GM11168 (cell line): ENCODE results near the gene PLA2G4A.

Experiments used
- in situ Hi-C: fragments of 300-500 bp; cut with MboI; formaldehyde crosslinking; loops from one replicate; pipeline ENCODE4 v1.12.0; 2022; ENCODE audit warnings: low sequenced_read_pairs; ENCODE audit not compliant: unreplicated experiment

The PLA2G4A gene

DNA sequence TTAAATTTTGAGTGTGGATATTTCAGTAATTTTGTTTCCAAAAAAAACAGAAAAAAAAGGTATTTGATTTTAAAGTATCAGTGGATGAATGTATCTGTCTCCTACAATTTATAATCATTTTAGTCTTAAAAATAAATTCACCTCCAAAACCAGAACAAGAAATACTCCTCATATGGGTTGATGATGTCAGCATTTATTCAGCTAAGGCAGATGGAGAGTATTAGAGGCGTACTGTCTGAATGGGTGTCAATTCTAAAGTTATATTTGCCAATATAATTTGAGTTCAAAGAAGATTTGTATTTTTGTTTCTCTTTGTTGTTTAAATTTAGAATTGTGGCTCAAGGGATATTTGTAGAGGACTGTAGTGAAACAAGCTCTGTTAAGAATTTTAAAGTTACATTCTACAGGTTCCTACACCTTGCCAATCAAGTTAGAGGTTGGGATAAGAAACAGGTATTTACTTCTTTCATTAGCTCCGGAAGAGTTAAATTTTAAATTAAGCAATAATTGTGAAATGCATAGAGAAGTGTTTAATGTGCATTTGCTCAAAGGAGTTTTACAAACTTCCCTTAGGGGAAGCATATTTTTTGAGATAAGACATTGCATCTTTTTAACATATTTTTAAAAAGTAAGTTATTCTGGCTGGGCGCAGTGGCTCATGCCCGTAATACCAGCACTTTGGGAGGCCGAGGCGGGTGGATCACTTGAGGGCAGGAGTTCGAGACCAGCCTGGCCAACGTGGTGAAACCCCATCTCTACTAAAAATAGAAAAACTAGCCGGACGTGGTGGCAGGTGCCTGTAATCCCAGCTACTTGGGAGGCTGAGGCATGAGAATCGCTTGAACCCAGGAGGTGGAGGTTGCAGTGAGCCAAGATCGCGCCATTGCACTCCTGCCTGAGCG, 1.2 kb downstream of the PLA2G4A start:
- in situ Hi-C loops, result no loop called here

DNA sequence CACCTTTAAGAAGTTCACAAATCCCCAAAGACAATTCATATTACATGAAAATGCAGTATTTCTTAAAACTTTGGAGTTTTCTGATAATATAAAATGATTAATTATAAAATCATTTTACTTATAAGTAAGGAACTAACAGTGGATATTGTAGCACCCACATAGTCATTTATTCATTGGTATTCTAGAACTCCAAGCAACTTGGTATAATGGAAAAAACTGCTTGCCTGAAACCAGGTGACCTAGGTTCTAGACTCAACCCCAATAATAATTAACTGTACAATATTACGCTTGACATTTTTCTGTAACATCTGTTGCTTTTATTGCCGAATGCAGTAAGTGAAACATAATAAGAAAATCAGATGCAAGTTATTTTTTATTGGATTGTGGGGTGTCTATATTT, 2.4 kb downstream of the PLA2G4A start:
- in situ Hi-C loops, result no loop called here

DNA sequence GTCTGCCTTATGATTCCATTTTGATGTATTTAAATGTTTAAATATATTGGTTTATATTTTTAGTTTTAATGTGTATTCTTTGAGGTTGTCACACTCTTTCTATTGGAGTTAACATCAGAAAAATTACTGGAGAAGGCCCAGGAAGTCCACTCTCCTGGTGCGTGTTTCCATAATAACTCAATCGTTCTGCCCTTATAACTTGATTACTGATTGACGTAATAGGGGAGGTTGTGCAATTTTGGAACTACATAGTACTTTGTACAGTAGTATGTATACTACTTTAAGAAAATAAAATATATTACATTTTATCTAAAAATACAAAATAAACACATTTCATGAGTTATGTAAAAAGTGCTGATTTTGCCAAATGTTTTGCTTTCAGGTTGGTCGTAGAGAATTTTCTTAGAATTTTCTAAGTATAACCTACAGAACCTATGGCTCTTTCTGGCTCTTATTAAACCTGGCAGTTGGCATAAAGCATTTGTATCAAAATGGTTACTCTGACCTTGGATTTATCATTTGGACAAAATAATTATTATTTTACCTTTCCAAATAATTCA, 5.7 kb downstream of the PLA2G4A start:
- in situ Hi-C loops, result no loop called here

DNA sequence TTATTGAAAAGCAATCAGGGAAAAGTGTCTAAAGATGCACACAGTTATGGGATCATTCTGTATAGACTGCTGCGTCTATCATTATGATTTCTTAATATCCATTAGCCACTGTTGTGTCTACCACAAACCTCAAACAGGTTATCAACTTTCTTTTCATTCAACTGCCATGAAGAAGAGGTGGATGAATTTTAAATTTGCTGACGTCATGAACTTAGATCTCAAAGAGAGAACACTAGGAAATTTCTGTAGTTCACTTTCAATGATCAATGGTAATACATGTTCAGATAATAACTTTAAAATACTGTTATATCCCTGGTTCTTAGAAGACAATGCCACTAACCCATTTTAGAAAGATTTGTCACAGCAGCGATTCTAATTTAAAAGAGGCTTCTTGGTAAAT, 6.7 kb downstream of the PLA2G4A start:
- in situ Hi-C loops, result no loop called here

DNA sequence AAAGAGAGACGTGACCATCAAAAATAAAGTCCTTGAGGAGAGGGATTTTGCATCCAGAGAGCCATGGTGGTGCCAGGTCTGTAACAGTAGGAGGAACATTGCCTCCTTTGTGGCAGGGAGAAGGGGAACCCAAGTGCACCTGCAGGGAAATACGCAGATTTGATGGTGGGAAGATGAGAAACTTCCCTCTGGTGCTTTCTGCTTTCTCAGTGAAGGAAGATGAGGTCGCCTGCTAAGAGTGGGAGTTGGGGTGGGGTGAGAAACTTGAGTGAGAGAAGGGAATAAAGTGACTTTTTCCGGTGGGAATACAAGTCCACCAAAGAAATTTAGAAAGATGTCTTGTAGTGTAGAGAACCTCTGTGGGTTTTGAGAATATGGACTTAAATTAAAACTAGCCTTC, 9.1 kb downstream of the PLA2G4A start:
- in situ Hi-C loops, result no loop called here

DNA sequence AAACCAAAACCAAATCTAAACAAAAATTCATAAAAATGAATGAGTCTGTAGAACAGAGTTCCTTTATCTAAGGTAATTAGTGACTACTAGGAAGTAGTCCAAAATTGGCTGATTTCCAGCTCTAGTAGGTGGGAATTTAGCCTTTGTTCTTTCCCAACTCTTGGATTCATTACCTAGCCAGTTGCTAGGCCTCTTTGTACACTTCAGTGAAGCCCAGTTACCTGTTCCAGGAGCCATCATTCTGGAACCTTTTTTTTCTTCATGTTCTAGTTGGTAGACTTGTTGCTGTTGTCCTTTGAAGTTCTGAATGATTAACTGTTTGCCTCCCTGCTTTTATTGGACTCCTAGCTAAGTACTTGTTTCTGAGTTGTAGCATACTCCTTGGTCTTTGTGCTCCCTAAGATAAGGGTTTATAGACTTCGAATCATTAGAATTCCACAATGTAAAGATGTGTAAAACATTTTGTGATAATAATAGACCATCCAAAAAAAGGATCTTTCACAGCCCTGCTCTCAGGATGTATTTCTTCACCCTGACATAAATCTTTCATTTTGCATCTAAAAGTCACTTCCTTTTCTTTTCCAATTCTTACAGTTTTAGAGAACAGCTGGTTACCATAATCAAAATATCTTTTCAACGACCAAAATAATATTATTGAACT, 9.8 kb downstream of the PLA2G4A start:
- in situ Hi-C loops, result no loop called here

DNA sequence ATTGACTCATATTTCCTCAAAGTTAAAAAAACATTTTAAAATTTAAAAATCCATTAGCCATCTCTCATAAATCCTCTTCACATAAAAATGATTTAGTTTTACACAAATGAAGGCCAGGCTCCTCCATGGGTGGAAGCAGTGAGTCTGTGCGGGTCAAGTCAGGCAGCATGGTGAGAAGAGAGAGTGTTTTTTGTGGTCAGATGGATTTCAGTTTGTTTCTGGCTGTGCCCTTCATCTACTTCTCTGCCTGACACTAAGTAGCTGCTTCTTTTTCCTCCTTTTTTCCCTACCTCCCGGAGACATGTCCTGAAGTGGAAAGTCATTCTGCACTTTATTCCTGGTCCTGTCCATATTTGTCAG, 10.3 kb downstream of the PLA2G4A start:
- in situ Hi-C loops, result no loop called here

DNA sequence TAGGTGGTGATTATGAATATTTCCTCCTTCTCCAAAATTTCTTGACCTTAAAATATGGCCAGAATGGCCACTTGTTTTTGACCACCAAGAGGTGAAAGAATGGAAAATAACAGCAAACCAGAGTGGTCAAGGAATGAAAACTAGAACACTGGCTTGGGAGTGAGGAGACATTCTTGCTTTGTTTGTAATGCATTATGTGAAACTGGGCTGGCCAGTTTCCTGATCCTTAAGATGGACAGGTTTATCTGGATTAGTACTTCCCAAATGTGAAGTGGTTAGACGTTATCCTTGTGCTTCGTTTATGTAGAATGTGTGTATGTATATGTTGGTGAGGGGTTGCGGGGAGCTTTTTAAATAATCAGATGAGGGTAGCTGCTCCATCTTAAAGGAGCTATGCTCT, 12.8 kb downstream of the PLA2G4A start:
- in situ Hi-C loops, result no loop called here

DNA sequence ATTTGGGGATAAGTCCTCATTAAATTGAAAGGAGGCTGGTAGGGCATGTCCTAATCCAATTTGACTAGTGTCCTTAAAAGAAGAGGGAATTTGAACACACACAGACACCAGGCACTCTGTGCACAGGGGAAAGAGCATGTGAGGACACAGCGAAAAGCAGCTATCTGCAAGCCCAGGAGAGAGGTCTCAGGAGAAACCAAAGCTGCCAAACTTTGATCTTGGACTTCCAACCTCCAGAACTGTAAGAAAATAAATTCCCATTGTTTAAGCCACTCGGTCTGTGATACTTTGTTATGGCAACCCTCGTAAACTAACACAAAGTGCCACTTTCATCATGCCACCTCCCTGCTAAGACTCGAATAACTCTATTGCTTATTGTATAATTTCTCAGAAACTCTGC, 13.8 kb downstream of the PLA2G4A start:
- in situ Hi-C loops, result no loop called here

DNA sequence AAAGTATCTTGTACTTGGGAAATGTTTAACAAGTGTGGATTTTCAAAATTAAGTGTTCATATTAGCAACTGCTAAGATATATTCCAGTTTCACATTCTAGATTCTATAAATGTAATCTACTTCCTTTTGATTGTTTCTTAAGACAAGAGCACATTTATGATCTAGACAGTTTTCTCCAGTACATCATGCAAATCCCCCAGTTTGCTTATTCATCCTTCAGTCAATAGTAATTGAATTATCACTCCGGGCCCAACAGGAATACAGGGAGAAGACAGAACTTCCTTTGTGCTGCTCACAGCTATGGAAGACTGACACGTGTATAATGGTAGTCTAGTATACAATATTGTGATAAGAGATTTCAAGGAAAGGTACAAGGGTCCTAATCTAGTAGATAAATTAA, 14.5 kb downstream of the PLA2G4A start:
- in situ Hi-C loops, result no loop called here

DNA sequence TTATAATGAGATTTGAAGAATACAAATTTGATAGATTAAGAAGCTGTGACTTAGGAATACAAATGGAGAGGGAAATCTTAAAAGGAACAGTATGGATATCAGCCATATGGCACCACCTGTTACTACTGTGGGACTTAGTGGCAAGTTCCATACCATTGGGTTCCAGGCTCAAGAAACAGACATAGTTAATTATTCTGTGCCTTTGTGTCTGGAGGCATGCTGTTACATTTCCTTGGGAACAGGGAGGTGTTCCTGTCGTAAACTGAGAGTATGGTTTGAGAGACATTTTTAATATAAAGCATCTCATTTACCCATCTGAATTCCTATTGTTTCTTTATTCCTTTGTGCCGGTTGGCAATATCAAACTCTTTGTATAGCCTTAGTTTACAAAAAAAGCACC, 15.2 kb downstream of the PLA2G4A start:
- in situ Hi-C loops, result no loop called here

DNA sequence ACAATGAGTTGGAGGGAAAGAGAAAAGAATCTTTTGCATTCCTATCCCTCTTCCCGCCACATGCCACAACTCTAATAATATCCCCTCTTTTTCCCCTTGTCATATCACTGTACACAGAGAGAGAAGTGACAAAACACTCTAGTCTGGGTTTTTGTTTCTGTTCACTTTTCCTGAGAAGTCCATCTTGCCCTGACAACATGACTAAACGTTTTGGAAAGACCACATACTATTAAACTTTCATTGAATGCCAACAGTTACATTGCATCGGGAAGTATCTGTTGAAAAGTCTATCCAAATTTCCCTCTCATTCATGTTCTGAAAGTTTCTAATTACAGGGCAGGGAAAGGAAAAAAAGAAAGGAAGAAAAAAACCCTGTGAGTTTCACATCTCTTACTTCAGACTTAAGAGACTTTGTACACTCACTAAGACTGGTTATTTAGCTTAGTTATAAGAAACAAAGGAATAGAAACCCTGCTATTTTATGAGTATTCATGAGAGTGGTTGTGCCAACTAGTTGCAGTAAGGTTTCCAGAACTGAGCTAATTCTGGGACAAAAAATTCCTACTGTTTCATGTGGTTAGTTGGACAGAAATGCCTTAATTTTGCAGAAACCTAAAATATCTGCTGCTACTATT, 16.9 kb downstream of the PLA2G4A start:
- in situ Hi-C loops, result no loop called here

DNA sequence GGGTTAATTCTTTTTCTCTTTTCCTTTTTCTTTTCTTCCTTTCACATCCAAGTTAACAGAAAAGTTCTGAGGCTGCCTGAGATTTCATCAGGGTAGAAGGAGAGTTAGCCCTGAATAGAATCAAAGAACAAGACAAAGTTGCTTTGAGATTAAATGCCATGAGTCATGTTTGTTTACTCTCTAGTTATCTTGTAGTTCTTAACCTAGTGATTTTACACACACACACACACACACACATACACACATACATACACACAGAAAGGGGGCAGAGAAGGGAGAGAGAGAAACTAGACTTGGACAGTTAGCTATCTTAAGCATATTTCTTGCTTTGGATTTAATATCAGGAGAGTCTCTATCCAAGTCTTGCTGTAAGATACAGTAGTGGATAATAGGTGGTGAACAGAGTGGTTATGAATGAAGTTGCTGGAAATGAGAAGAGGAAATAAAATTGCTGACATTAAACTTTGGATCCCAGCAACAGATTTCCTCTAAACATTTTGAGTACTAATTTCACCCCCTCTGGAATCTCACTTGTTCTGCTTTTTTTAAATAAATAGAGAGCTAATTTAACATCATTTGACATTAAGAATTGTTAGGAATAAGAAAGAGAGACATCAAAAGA, 19.9 kb downstream of the PLA2G4A start:
- in situ Hi-C loops, result no loop called here

DNA sequence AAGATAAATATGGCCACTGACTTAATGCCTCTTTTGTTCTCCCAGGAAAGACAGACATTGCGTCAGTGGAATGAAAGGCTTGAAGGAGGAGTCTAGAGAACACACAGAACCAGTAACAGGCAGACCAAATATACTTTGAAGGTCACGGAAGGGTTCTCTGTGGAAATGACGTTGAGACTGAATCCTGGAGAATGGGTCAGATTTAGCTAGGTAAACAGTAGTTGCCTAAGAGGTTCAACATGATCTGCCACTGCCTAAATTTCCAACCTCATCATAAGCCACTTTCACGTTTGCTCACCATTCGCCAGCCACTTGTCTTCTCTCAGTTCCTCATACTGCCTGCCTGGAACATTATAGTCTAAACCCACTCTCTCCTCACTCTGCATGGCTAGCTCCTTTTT, 20.5 kb downstream of the PLA2G4A start:
- in situ Hi-C loops, result no loop called here

DNA sequence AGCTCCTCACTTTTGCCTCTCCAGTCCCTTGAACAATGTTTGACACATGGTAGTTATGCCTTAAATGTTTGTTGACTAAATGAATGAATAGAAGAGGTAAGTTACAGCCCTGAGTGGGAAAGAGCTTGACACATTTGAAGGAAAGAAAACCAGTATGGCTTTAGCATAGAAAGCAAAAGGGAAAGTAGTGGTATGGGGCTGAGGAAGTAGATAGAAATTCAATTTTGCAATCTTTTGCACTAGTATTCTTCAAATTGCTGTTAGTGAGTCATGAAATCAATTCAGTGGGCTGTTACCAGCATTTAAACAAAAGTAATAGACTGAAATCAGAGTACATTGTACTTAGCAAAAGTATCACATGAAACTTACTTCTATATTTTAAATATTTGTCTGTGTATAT, 21.1 kb downstream of the PLA2G4A start:
- in situ Hi-C loops, result no loop called here

DNA sequence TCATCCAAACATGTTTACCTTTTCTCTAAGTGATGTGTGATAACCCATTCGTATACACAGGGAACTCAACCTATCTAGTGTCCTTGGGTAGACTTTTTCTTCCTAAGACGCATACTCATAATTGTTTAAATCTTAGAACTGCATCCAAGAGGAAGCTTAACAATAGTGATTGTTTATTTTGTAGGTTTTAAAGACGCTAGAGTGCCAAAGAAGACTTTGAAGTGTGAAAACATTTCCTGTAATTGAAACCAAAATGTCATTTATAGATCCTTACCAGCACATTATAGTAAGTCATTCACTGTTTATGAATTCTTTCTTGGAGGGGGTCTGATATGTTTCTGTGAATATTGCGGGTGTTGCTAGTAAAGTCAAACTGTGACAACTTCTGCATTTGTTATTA, 25.4 kb downstream of the PLA2G4A start:
- in situ Hi-C loops, result no loop called here

DNA sequence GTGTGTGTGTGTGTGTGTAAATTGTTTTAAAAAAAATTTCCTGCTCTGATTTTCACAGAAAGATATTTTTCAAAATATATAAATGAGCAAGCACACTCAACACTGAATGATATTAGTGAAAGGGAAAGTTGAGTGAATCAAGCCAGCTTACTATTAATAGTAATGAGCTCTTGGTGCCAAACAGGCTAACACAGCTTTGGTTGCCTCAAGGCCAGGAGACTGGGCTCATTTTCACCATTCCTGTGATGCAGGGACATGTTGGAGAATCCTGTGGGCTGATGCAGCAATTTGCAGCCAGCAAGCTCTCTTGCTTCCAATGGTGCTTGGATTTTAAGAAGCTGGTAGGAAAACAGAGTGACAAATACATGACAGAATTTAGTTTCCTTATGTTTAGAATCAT, 30.2 kb downstream of the PLA2G4A start:
- in situ Hi-C loops, result no loop called here

DNA sequence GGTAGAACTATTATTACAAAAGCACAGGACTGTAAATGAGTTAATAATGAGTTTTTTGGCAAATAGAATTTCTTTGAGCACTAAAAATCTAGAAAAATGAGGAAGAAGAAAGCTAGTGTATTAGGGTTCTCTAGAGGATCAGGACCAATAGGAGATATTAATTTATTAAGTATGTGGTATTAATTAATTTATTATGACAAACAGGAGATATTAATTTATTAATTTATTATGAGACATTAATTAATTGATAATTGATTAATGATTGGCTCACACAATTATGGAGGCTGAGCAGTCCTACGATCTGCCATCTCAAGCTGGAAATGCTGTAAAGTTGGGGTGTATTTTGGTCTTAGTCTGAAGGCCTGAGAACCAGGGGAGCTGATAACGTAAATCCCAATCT, 31.2 kb downstream of the PLA2G4A start:
- in situ Hi-C loops, result no loop called here

DNA sequence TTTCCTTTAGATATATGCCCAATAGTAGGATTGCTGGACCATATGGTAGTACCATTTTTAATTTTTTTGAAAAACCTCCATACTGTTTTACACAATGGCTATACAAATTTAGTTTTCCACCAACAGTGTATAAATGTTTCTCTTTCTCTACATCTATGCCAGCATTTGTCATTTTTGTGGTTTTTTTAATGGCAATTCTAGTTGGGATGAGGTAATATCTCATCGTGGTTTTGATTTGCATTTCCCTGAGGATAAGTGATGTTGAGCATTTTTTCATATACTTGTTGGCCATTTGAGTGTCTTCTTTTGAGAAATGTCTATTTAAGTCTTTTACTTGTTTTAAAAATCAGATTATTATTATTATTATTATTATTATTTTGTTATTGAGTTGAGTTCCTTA, 35.5 kb downstream of the PLA2G4A start:
- in situ Hi-C loops, result no loop called here

DNA sequence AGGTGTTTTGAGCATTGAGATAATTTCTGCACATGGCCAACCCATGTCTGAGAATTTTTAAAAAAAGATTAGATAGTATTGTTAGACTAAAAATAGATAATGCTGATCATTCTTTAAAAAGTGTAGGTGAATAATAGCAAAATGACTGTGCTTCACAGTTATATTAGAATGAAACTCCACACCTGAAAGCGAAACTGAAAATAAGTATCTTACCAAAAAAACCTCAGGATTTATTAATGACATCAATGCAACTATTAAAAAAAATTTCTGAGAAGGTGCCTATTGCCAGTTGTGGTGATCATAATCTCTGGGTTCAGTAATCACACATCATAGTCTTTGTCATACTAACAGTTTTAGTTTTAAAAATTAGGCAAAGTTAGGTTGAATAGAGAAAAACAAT, 36.5 kb downstream of the PLA2G4A start:
- in situ Hi-C loops, result no loop called here

DNA sequence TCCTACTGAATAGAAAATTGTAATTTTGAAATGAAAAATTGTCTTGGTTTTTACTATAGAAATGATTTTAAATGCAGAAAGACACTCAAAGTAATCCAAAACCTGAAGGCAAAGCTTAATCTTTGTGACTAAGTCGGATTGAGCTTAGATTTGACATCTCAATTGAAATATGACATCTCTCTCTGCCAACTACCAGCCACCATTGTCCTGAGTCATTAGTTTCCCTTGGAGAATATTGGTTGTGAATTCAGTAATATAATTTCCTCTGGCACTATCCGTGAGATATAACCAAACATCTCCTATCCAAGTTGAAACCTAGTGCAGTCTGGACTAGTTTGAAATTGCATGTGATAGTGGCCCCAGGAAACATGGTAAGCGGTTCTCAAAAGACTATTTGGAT, 37.1 kb downstream of the PLA2G4A start:
- in situ Hi-C loops, result no loop called here
